ENCODE data around the gene SYNE3.

Gene SYNE3

DNA sequence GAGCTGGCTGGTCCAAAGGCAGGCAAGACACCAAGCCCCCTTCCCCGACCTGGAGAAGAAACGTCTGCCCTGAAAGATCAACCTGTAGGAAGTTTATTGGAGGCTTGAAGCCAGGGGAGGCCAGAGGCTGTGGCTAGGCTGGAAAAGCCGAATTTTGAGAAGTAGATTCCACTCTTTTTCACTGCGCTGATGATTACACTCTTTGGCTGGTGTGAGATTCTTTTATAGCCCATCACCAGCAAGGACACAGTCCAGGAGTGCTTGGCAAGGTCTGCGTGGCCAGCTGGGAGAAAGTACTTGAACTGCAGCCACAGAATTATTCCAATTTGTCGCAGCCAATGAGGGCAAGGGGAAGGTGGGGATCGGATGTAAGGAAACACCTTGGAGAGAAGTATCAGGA, 45.0 kb downstream of the SYNE3 start:
- in situ Hi-C loops (cut with MboI; ENCODE audit: low pct_unique_long_range_greater_than_20kb, low sequenced_read_pairs, unreplicated experiment): no loop called here
- TF ChIP-seq, protein P1, sequence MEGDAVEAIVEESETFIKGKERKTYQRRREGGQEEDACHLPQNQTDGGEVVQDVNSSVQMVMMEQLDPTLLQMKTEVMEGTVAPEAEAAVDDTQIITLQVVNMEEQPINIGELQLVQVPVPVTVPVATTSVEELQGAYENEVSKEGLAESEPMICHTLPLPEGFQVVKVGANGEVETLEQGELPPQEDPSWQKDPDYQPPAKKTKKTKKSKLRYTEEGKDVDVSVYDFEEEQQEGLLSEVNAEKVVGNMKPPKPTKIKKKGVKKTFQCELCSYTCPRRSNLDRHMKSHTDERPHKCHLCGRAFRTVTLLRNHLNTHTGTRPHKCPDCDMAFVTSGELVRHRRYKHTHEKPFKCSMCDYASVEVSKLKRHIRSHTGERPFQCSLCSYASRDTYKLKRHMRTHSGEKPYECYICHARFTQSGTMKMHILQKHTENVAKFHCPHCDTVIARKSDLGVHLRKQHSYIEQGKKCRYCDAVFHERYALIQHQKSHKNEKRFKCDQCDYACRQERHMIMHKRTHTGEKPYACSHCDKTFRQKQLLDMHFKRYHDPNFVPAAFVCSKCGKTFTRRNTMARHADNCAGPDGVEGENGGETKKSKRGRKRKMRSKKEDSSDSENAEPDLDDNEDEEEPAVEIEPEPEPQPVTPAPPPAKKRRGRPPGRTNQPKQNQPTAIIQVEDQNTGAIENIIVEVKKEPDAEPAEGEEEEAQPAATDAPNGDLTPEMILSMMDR (IDR thresholded peaks at IDR 0.05; ENCODE audit: extremely low read depth, insufficient read depth, missing control alignments): no peak
- DNase-seq (ENCODE audit: low spot score): no peak

DNA sequence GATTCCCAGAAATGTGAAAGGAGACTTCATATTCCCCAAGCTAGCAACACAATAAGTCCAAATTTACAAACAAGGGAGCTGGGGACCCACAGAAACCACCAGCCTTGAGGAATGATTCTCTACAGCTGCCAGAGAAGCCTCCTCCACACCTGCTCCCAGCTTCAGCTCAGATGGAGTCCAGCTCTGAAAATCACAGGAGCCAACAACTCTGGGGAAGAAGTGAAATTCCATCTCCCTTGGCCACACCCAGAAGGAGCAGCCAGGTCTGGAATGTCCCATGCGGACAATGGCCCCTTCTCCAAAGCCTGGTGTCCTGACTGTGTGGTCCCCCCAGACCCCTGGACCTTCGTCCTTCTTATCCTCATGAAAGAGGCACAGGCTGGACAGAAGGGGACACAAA, 45.4 kb downstream of the SYNE3 start:
- in situ Hi-C loops (cut with MboI; ENCODE audit: low pct_unique_long_range_greater_than_20kb, low sequenced_read_pairs, unreplicated experiment): no loop called here
- DNase-seq (ENCODE audit: low spot score): no peak
- TF ChIP-seq, protein P1 (IDR thresholded peaks at IDR 0.05; ENCODE audit: extremely low read depth, insufficient read depth, missing control alignments): no peak

DNA sequence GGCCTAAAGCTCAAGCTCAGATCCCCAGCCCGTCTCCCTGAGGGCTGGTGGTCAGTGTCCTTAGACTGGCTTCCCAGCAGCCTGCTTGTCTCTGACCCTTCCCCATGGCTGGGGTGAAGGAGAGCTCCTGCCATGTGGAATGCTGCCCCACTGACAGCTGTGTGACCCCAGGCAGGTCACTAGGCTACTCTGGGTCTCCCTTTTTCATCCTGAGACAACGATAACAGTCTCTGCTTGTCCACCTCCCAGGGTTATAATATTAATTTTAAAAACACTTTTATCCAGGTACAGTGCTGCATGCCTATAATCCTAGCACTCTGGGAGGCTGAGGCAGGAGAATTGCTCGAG, 47.3 kb downstream of the SYNE3 start:
- DNase-seq (ENCODE audit: low spot score): no peak
- TF ChIP-seq, protein P1 (IDR thresholded peaks at IDR 0.05; ENCODE audit: extremely low read depth, insufficient read depth, missing control alignments): no peak
- in situ Hi-C loops (cut with MboI; ENCODE audit: low pct_unique_long_range_greater_than_20kb, low sequenced_read_pairs, unreplicated experiment): no loop called here

DNA sequence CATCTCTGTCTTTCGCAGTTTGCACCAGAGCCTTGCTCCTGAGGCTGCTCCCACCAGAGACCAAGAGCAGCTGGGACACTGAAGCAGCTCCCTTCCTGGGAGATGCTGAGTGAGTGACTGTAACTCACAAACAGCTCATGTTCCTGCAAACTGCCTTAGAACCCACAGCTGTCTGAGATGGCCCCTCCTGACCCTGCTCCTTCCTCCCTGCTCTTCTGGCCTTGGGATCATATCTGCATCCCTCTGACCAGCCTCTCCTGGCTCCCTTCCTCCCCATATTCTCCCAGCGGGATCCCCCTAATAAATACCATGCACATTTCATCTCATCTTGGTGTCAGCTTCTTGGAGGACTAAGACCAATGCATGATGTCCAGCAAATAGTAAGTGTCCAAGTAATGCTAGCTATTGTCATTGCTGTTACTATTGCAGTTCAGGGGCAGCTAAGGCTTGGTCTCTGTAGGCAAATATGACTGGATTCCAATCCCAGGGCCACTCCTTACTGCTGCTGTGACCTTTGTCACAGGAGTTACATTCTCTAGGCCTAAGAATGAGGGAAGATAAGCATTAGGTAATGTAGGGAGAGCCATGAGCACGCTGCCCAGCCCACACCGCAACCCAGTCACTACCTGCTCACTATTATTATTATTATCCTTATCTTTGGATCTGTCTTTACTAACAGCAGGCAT, 47.9 kb downstream of the SYNE3 start:
- TF ChIP-seq, protein P1 (IDR thresholded peaks at IDR 0.05; ENCODE audit: extremely low read depth, insufficient read depth, missing control alignments): no peak
- no peak for DNase-seq (ENCODE audit: low spot score)
- in situ Hi-C loops (cut with MboI; ENCODE audit: low pct_unique_long_range_greater_than_20kb, low sequenced_read_pairs, unreplicated experiment): no loop called here

DNA sequence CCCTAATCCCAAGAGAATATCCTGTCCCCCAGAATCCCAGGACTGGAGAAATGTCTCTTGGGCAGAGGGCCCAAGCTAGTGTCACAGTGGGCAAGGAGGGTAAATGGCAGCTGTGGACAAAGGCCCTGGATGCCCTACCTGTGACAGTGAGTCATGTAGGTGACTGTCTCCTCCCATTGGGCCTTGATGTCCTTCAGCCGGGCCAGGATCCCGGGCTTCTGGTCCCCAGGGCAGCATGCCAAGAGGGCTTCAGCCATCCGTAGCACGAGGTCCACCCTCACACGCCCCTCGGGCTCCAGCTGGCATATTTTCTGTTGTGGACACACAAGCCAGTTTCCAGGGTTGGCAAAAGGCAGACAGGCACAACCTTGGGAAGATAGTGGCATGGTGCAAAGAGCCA, 48.8 kb downstream of the SYNE3 start:
- DNase-seq (ENCODE audit: low spot score): no peak
- in situ Hi-C loops (cut with MboI; ENCODE audit: low pct_unique_long_range_greater_than_20kb, low sequenced_read_pairs, unreplicated experiment): no loop called here
- TF ChIP-seq, protein P1 (IDR thresholded peaks at IDR 0.05; ENCODE audit: extremely low read depth, insufficient read depth, missing control alignments): no peak

DNA sequence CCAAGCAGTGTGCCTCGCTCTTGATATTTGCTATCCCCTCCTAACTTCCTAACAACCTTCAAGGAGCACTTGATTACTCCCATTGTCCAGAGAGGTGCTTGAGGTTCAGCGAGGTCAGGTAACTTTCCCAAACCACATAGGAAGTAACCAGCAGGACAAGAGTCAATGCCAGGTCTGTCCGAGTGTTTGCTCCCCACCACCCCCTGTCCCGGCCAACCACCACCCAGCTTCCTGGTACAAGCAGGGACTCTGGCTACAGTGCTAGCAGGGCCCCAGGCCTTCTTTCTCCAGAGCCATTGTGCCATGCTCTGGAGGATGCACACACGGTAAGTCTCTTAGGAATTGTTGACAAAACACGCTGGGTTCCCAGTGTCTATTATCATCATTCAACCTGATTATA, 49.2 kb downstream of the SYNE3 start:
- TF ChIP-seq, protein P1 (IDR thresholded peaks at IDR 0.05; ENCODE audit: extremely low read depth, insufficient read depth, missing control alignments): no peak
- in situ Hi-C loops (cut with MboI; ENCODE audit: low pct_unique_long_range_greater_than_20kb, low sequenced_read_pairs, unreplicated experiment): no loop called here
- no peak for DNase-seq (ENCODE audit: low spot score)
